GM23338 (cell line): ENCODE data around the gene MKRN2.

Source experiments
- CREB1 ChIP-seq: fragments of 250-450 bp; sonication (Bioruptor Pico); IDR thresholded peaks from 2 replicates; pipeline ENCODE4 v1.5.0; 2020; ENCODE audit warnings: low read depth, mild to moderate bottlenecking, moderate library complexity
- CTCF ChIP-seq, 2 experiments: fragments of 200-600 bp in 1 of 2; sonication (generic) in 1 of 2; conservative IDR thresholded peaks; 2 replicates each; pipeline versions ENCODE4 v1.5.1 to v1.6.1; 2016 to 2017; ENCODE audit warnings: antibody characterized with exemption in 2 of 2, low read depth in 2 of 2, mild to moderate bottlenecking in 2 of 2, moderate library complexity in 1 of 2
- EZH2 ChIP-seq: fragments of 200-600 bp; sonication (generic); IDR thresholded peaks from one replicate; pipeline ENCODE4 v1.8.0; 2017; ENCODE audit warnings: antibody characterized with exemption, mild to moderate bottlenecking, low read depth; ENCODE audit not compliant: unreplicated experiment
- EZH2phosphoT487 ChIP-seq: fragments of 200-600 bp; sonication (generic); IDR thresholded peaks from one replicate; pipeline ENCODE4 v1.8.1; 2018; ENCODE audit warnings: antibody characterized with exemption; ENCODE audit not compliant: unreplicated experiment
- POLR2AphosphoS5 ChIP-seq: IDR thresholded peaks from 2 replicates; pipeline ENCODE4 v1.6.1; 2016; ENCODE audit warnings: antibody characterized with exemption, low read depth
- STAT1 ChIP-seq: IDR thresholded peaks from one replicate; pipeline ENCODE4 v1.6.1; 2016; ENCODE audit warnings: antibody characterized with exemption; ENCODE audit not compliant: unreplicated experiment
- TF ChIP-seq, protein P1 (sequence below): IDR thresholded peaks from 2 replicates; pipeline ENCODE4 v1.6.1; 2016; ENCODE audit warnings: antibody characterized with exemption

GRCh38 chr3:12545473-12545791 is 11.5 kb upstream of the MKRN2 start, which contains the start of gene MKRN2OS:
- TF ChIP-seq CTCF (conservative IDR thresholded peaks at IDR 0.05; ENCODE audit: low read depth in 2 of 2) (no peak), STAT1 (no peak), CREB1 (CRISPR knock-in tag) (peak; percentile 74), EZH2 (no peak), POLR2AphosphoS5 (no peak), EZH2phosphoT487 (no peak)
- TF ChIP-seq, protein P1, sequence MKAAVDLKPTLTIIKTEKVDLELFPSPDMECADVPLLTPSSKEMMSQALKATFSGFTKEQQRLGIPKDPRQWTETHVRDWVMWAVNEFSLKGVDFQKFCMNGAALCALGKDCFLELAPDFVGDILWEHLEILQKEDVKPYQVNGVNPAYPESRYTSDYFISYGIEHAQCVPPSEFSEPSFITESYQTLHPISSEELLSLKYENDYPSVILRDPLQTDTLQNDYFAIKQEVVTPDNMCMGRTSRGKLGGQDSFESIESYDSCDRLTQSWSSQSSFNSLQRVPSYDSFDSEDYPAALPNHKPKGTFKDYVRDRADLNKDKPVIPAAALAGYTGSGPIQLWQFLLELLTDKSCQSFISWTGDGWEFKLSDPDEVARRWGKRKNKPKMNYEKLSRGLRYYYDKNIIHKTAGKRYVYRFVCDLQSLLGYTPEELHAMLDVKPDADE: no peak
